Mesothelial cell of epicardium (in vitro differentiated cells): Measurements from ENCODE around the gene PLEKHN1. TPM values are rescaled to one million over a fixed set of nuclear protein-coding genes. Genes with fewer than 3 reads are reported as not detected.
"Not testable (repeated sequence)": the region's sequence is repeated elsewhere in the genome, so short reads cannot be mapped to it uniquely, and the experiment has no call there.

Experiments used
- DNase-seq, 2 experiments: peaks; one replicate each; pipeline ENCODE4 v3.0.0; 2021; ENCODE audit warnings: low spot score in 2 of 2; ENCODE audit not compliant: unreplicated experiment in 2 of 2
- H3K27ac Mint-ChIP-seq: 2 replicates; pipeline ENCODE4 v1.8.0; 2021; ENCODE audit warnings: mixed read lengths
- H3K27me3 Mint-ChIP-seq: 2 replicates; pipeline ENCODE4 v1.8.0; 2021; ENCODE audit warnings: low read depth, mixed read lengths
- H3K36me3 Mint-ChIP-seq: 2 replicates; pipeline ENCODE4 v1.8.0; 2021; ENCODE audit warnings: mixed read lengths
- H3K4me1 Mint-ChIP-seq: 2 replicates; pipeline ENCODE4 v1.8.0; 2021; ENCODE audit warnings: mixed read lengths
- H3K4me3 Mint-ChIP-seq: 2 replicates; pipeline ENCODE4 v1.8.0; 2021; ENCODE audit warnings: mild to moderate bottlenecking, moderate library complexity, mixed read lengths
- H3K9me3 Mint-ChIP-seq: 2 replicates; pipeline ENCODE4 v1.8.0; 2021; ENCODE audit warnings: mixed read lengths
- CTCF ChIP-seq: fragments of 200-600 bp; sonication (generic); IDR thresholded peaks from one replicate; pipeline ENCODE4 v1.5.0; 2021; ENCODE audit warnings: antibody characterized with exemption; ENCODE audit not compliant: unreplicated experiment
- total RNA-seq: library from RNA; stranded (reverse); gene quantifications from 3 replicates; pipeline ENCODE4 v1.2.1, GENCODE V29; 2021

Gene PLEKHN1
- total RNA-seq, 1 donor from 2014 or later = 34.4 TPM

GRCh38 chr1:1003618-1004419 lies 37.5 kb downstream of the PLEKHN1 start:
- H3K4me3 Mint-ChIP-seq = no peak overlapping the region

GRCh38 chr1:1004420-1004779 lies 38.1 kb downstream of the PLEKHN1 start:
- H3K36me3 Mint-ChIP-seq = peaks cover 6% of the 10 kb centered on the region
- H3K4me1 Mint-ChIP-seq = peaks cover 18% of the 10 kb centered on the region
- DNase-seq = no peak
- no peaks in the 10 kb centered on the region for H3K9me3 Mint-ChIP-seq
- peaks cover 2% of the 10 kb centered on the region for H3K27me3 Mint-ChIP-seq
- peak overlapping the region; percentile 92 for H3K27ac Mint-ChIP-seq
- TF ChIP-seq CTCF = no peak
- peak overlapping the region; percentile 44 for H3K4me3 Mint-ChIP-seq

More at GRCh38 chr1:1003618-1004419, 37.5 kb downstream of the PLEKHN1 start:
- DNase-seq = no peak
- H3K4me1 Mint-ChIP-seq = peaks cover 18% of the 10 kb centered on the region
- TF ChIP-seq CTCF = no peak
- peaks cover 2% of the 10 kb centered on the region for H3K36me3 Mint-ChIP-seq
- H3K27me3 Mint-ChIP-seq = peaks cover 2% of the 10 kb centered on the region
- H3K27ac Mint-ChIP-seq = no peak overlapping the region
- no peaks in the 10 kb centered on the region for H3K9me3 Mint-ChIP-seq

GRCh38 chr1:1004780-1005697 lies 38.8 kb downstream of the PLEKHN1 start:
- no peak for TF ChIP-seq CTCF
- Mint-ChIP-seq H3K9me3 (no peaks in the 10 kb centered on the region), H3K27me3 (peaks cover 2% of the 10 kb centered on the region), H3K4me1 (peaks cover 18% of the 10 kb centered on the region), H3K4me3 (peak overlapping the region; percentile 44), H3K27ac (peak overlapping the region; percentile 92), H3K36me3 (peaks cover 6% of the 10 kb centered on the region)
- DNase-seq = no peak

- peaks cover 16% of the 10 kb centered on the region for H3K4me1 Mint-ChIP-seq
- no peak for TF ChIP-seq CTCF
- no peaks in the 10 kb centered on the region for H3K9me3 Mint-ChIP-seq
- DNase-seq = no peak
- peak overlapping the region; percentile 53 for H3K27ac Mint-ChIP-seq
- no peaks in the 10 kb centered on the region for H3K27me3 Mint-ChIP-seq
- H3K36me3 Mint-ChIP-seq = peaks cover 6% of the 10 kb centered on the region
- no peak overlapping the region for H3K4me3 Mint-ChIP-seq
Observed at GRCh38 chr1:1005774-1006304, 39.6 kb downstream of the PLEKHN1 start.

- no peak for TF ChIP-seq CTCF
- H3K36me3 Mint-ChIP-seq = peaks cover 7% of the 10 kb centered on the region
- H3K4me3 Mint-ChIP-seq = no peak overlapping the region
- peaks cover 16% of the 10 kb centered on the region for H3K4me1 Mint-ChIP-seq
- no peaks in the 10 kb centered on the region for H3K9me3 Mint-ChIP-seq
- DNase-seq = no peak
- H3K27ac Mint-ChIP-seq = no peak overlapping the region
- H3K27me3 Mint-ChIP-seq = no peaks in the 10 kb centered on the region
Observed at GRCh38 chr1:1006305-1007159, 40.2 kb downstream of the PLEKHN1 start.

GRCh38 chr1:1010131-1010530 lies 43.8 kb downstream of the PLEKHN1 start:
- H3K27me3 Mint-ChIP-seq, H3K36me3 Mint-ChIP-seq, H3K27ac Mint-ChIP-seq, H3K9me3 Mint-ChIP-seq, DNase-seq, H3K4me3 Mint-ChIP-seq: not testable (repeated sequence)
- H3K4me1 Mint-ChIP-seq = peaks cover 31% of the 10 kb centered on the region
